Activated CD4-positive, alpha-beta memory T cell treated with anti-CD3 and anti-CD28 coated beads for 36 hours (primary cell): Measurements from ENCODE around the gene TRAPPC12. TPM values are rescaled to one million over a fixed set of nuclear protein-coding genes. Genes with fewer than 3 reads are reported as not detected.

ENCODE experiments used
- CTCF ChIA-PET: fragments of 350-600 bp; sonication (Branson Sonifier 250); formaldehyde crosslinking; loops from one replicate; lab custom pipeline; 2021; ENCODE audit warnings: antibody characterized with exemption, inconsistent platforms; lab: Charles Lee
- POLR2A ChIA-PET: fragments of 350-600 bp; sonication (Branson Sonifier 250); formaldehyde crosslinking; loops from one replicate; lab custom pipeline; 2021; ENCODE audit warnings: antibody characterized with exemption; lab: Charles Lee
- DNase-seq: peaks from one replicate; pipeline ENCODE4 v3.0.0-alpha.2; 2020
- H3K27ac Mint-ChIP-seq: one replicate; pipeline ENCODE4 v1.8.0; 2021; ENCODE audit warnings: mixed read lengths
- H3K27me3 Mint-ChIP-seq: one replicate; pipeline ENCODE4 v1.8.0; 2021; ENCODE audit warnings: mixed read lengths
- H3K36me3 Mint-ChIP-seq: one replicate; pipeline ENCODE4 v1.8.0; 2021; ENCODE audit warnings: mixed read lengths
- H3K4me1 Mint-ChIP-seq: one replicate; pipeline ENCODE4 v1.8.0; 2021; ENCODE audit warnings: low read depth, mixed read lengths
- H3K4me3 Mint-ChIP-seq: one replicate; pipeline ENCODE4 v1.8.0; 2021; ENCODE audit warnings: mild to moderate bottlenecking, mixed read lengths
- H3K9me3 Mint-ChIP-seq: one replicate; pipeline ENCODE4 v1.8.0; 2021; ENCODE audit warnings: mixed read lengths
- intact Hi-C: fragments of 100-400 bp; cut with micrococcal nuclease; formaldehyde crosslinking; loops from one replicate; pipeline ENCODE4 v1.15.1; 2023
- total RNA-seq, 2 experiments: library from RNA; stranded (reverse); gene quantifications; one replicate each; pipeline ENCODE4 v1.2.3, GENCODE V29; 2021

TRAPPC12 gene
- total RNA-seq, 2 experiments from 2014 or later = 61.4 to 64.3 TPM

GRCh38 chr2:3460831-3461800 lies 81.6 kb downstream of the TRAPPC12 start:
- Mint-ChIP-seq H3K4me3 (no peak overlapping the region), H3K4me1 (peaks cover 8% of the 10 kb centered on the region), H3K27ac (peak overlapping the region; percentile 42), H3K27me3 (no peaks in the 10 kb centered on the region), H3K9me3 (no peaks in the 10 kb centered on the region), H3K36me3 (peaks cover 13% of the 10 kb centered on the region)
- DNase-seq = no peak
- intact Hi-C loops = no loop called here
- ChIA-PET POLR2A (no interaction called here), CTCF (interaction anchor here (0.6 to 4.6 kb wide), 7 partner anchors 12 to 625 kb away, joined by 3 to 32 read pairs (median 5); no protein-coding TSS in a partner anchor)

- peaks cover 8% of the 10 kb centered on the region for H3K4me1 Mint-ChIP-seq
- intact Hi-C loops = loop anchor here (1.0 kb wide), 1 partner anchor 38 kb away; no protein-coding TSS in a partner anchor
- CTCF ChIA-PET = interaction anchor here (0.6 to 4.6 kb wide), 14 partner anchors 11 to 411 kb away, joined by 3 to 32 read pairs (median 4); partner anchors contain the start of gene RNASEH1
- H3K27ac Mint-ChIP-seq = peak overlapping the region; percentile 69
- no peaks in the 10 kb centered on the region for H3K27me3 Mint-ChIP-seq
- DNase-seq = no peak
- H3K9me3 Mint-ChIP-seq = no peaks in the 10 kb centered on the region
- H3K36me3 Mint-ChIP-seq = peaks cover 8% of the 10 kb centered on the region
- H3K4me3 Mint-ChIP-seq = no peak overlapping the region
- POLR2A ChIA-PET = interaction anchor here (1.0 kb wide), 1 partner anchor 96 kb away, joined by 3 read pairs; the partner anchor contains the start of gene RNASEH1
These were observed 82.5 kb downstream of the TRAPPC12 start for GRCh38 chr2:3461801-3462492.

GRCh38 chr2:3462493-3463104 lies 83.1 kb downstream of the TRAPPC12 start:
- Mint-ChIP-seq H3K27ac (no peak overlapping the region), H3K36me3 (peaks cover 10% of the 10 kb centered on the region), H3K9me3 (no peaks in the 10 kb centered on the region), H3K4me3 (no peak overlapping the region), H3K4me1 (peaks cover 8% of the 10 kb centered on the region), H3K27me3 (no peaks in the 10 kb centered on the region)
- no peak for DNase-seq
- POLR2A ChIA-PET = interaction anchor here (1.0 kb wide), 1 partner anchor 96 kb away, joined by 3 read pairs; the partner anchor contains the start of gene RNASEH1
- intact Hi-C loops = loop anchor here (1.0 kb wide), 1 partner anchor 38 kb away; no protein-coding TSS in a partner anchor
- CTCF ChIA-PET = interaction anchor here (0.8 to 4.6 kb wide), 10 partner anchors 10 to 412 kb away, joined by 3 to 32 read pairs (median 4); no protein-coding TSS in a partner anchor

GRCh38 chr2:3463186-3463835 lies 83.8 kb downstream of the TRAPPC12 start:
- Mint-ChIP-seq H3K36me3 (peaks cover 16% of the 10 kb centered on the region), H3K27ac (no peak overlapping the region), H3K9me3 (no peaks in the 10 kb centered on the region), H3K4me3 (no peak overlapping the region), H3K27me3 (no peaks in the 10 kb centered on the region), H3K4me1 (peaks cover 8% of the 10 kb centered on the region)
- intact Hi-C loops = no loop called here
- POLR2A ChIA-PET = no interaction called here
- no peak for DNase-seq
- CTCF ChIA-PET = interaction anchor here (1.0 to 4.6 kb wide), 7 partner anchors 10 to 188 kb away, joined by 3 to 32 read pairs (median 4); no protein-coding TSS in a partner anchor

GRCh38 chr2:3463944-3464343 lies 84.5 kb downstream of the TRAPPC12 start:
- no peak overlapping the region for H3K27ac Mint-ChIP-seq

DNA sequence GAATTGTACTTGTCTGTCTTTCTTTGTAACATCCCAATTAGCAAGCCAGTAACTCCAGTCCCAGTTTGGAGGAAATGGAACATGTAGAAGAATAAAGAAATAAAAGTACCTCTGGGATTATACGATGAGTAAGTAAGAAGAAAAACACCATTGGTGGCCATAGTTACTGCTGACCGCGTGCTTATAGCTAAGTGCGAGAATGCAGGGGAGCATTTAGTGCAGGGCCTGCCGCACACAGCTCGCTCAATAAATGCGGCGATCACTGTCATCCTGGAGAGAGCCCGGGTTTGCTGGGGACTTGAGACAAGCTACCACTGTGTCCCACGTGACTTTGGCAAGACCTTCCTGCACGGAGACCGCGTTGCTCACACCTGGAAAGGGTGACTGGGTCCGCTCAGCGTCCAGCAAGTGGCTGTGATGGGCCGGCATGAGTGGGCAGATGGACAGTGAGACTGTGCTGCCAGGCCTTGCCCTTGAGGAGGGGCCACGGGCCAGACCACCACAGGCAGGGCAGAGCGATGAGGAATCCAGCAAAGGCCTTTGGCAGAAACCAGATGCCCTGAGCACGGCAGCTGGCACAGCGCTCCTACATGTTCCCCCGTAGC lies 85.0 kb downstream of the TRAPPC12 start:
- DNase-seq = no peak
- intact Hi-C loops = no loop called here

More at GRCh38 chr2:3463944-3464343, 84.5 kb downstream of the TRAPPC12 start:
- peaks cover 20% of the 10 kb centered on the region for H3K36me3 Mint-ChIP-seq
- peaks cover 8% of the 10 kb centered on the region for H3K4me1 Mint-ChIP-seq
- DNase-seq = no peak
- H3K27me3 Mint-ChIP-seq = no peaks in the 10 kb centered on the region
- intact Hi-C loops = no loop called here
- ChIA-PET CTCF (interaction anchor here (1.0 to 4.6 kb wide), 3 partner anchors 40 to 187 kb away, joined by 4 to 32 read pairs (median 14); no protein-coding TSS in a partner anchor), POLR2A (no interaction called here)
- no peak overlapping the region for H3K4me3 Mint-ChIP-seq
- H3K9me3 Mint-ChIP-seq = no peaks in the 10 kb centered on the region

DNA sequence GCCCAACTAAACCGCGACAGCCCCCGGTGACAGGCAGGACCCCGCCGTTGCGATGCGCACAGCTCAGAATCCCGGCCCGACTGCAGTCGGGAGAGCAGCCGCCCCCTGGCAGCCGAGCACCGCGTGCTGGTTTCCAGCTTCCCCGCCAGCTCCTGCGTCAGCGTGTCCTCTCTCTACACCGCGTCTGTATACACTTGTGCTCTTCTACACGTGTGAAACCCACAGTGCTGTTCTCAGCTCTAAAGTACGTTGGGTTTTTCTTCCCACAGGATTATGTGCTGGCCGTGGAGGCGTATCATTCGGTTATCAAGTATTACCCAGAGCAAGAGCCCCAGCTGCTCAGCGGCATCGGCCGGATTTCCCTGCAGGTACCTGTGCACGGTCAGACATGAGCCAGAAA lies 85.8 kb downstream of the TRAPPC12 start:
- Mint-ChIP-seq H3K9me3 (no peaks in the 10 kb centered on the region), H3K27ac (no peak overlapping the region), H3K4me3 (no peak overlapping the region), H3K36me3 (peaks cover 20% of the 10 kb centered on the region), H3K4me1 (peaks cover 8% of the 10 kb centered on the region), H3K27me3 (no peaks in the 10 kb centered on the region)
- CTCF ChIA-PET = no interaction called here
- POLR2A ChIA-PET = no interaction called here
- intact Hi-C loops = no loop called here
- no peak for DNase-seq

More for the DNA sequence above, 85.0 kb downstream of the TRAPPC12 start:
- Mint-ChIP-seq H3K4me3 (no peak overlapping the region), H3K9me3 (no peaks in the 10 kb centered on the region), H3K4me1 (peaks cover 8% of the 10 kb centered on the region), H3K36me3 (peaks cover 20% of the 10 kb centered on the region), H3K27me3 (no peaks in the 10 kb centered on the region), H3K27ac (no peak overlapping the region)
- CTCF ChIA-PET = interaction anchor here (1.0 to 4.6 kb wide), 3 partner anchors 40 to 187 kb away, joined by 4 to 32 read pairs (median 14); no protein-coding TSS in a partner anchor
- POLR2A ChIA-PET = no interaction called here

- POLR2A ChIA-PET = no interaction called here
- no peaks in the 10 kb centered on the region for H3K9me3 Mint-ChIP-seq
- no peak overlapping the region for H3K27ac Mint-ChIP-seq
- DNase-seq = no peak
- H3K4me1 Mint-ChIP-seq = peaks cover 8% of the 10 kb centered on the region
- H3K36me3 Mint-ChIP-seq = peaks cover 20% of the 10 kb centered on the region
- H3K27me3 Mint-ChIP-seq = no peaks in the 10 kb centered on the region
- intact Hi-C loops = no loop called here
- no peak overlapping the region for H3K4me3 Mint-ChIP-seq
- CTCF ChIA-PET = no interaction called here
These were observed 86.5 kb downstream of the TRAPPC12 start for GRCh38 chr2:3465844-3466481.

- CTCF ChIA-PET = no interaction called here
- POLR2A ChIA-PET = no interaction called here
These were observed 87.0 kb downstream of the TRAPPC12 start for GRCh38 chr2:3466482-3466863.

GRCh38 chr2:3466966-3467365 lies 87.5 kb downstream of the TRAPPC12 start:
- peaks cover 20% of the 10 kb centered on the region for H3K36me3 Mint-ChIP-seq
- H3K4me3 Mint-ChIP-seq = no peak overlapping the region
- DNase-seq = no peak
- ChIA-PET POLR2A (no interaction called here), CTCF (no interaction called here)
- intact Hi-C loops = no loop called here
- H3K27me3 Mint-ChIP-seq = no peaks in the 10 kb centered on the region
- peaks cover 2% of the 10 kb centered on the region for H3K4me1 Mint-ChIP-seq
- H3K27ac Mint-ChIP-seq = no peak overlapping the region
- H3K9me3 Mint-ChIP-seq = no peaks in the 10 kb centered on the region

More at GRCh38 chr2:3466482-3466863, 87.0 kb downstream of the TRAPPC12 start:
- no peak for DNase-seq
- peaks cover 20% of the 10 kb centered on the region for H3K36me3 Mint-ChIP-seq
- H3K4me1 Mint-ChIP-seq = peaks cover 6% of the 10 kb centered on the region
- H3K9me3 Mint-ChIP-seq = no peaks in the 10 kb centered on the region
- intact Hi-C loops = no loop called here
- no peak overlapping the region for H3K27ac Mint-ChIP-seq
- H3K27me3 Mint-ChIP-seq = no peaks in the 10 kb centered on the region
- H3K4me3 Mint-ChIP-seq = no peak overlapping the region
